ENCODE measurements around the gene PGAP2. TPM values are rescaled to one million over a fixed set of nuclear protein-coding genes. Genes with fewer than 3 reads are reported as not detected.

PGAP2 gene
- total RNA-seq, 5 donors from 2014 or later (not counting 1 experiment from before 2014, with no cell fraction given), result 22.5 to 28.2 (median 24.6) TPM

DNA sequence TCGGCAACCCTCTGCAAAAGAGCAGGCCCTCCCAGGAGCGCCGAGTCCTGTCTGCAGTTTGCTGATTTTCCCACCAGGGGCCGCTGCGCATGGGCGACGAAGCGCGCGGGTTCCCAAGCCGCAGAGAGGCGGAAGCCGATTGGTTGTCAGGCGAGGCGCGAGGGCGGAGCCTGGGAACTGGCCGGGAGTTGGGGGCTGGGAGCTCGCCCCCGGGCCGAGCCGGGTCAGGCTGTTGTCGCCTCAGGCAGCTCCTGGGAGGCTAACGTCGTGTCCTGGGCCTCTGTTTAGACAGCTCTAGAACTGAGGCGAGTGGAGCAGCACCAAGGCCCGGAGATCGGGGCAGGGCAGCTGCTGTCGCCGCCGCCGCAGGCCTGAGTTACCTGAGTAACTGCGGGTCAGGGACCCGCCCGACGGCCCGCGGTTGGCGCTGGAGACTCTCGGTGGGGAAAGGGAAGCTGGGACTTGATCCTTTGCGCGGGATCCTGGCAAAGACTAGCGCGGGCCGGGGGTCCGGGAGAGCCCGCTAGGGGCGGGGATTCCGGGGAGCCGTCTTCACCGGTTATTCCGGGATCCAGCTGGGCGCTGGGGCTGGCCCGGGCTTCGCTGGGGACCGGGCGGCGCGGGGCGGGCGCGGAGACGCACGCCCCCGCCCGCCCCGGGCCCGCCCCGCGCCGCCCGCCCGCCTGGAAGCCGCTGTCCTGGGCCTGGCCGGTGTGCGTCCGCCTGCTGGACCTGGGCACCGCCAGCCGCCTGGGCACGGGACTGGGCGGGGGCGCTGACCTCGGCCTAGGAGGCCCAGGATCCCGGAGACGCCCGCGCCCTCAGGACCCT is 46.8 kb downstream of the PGAP2 start, which contains the start of gene STIM1:
Gene STIM1 (plus strand): TSS at position 688 of the 831 bp plus-strand sequence. CDS start 607 bp downstream, outside the sequence.
- H3K27me3 Mint-ChIP-seq, result no peaks in the 10 kb centered on the region
- peak within 1 kb of the TSS; percentile 99 for H3K27ac Mint-ChIP-seq
- Histone ChIP-seq H3K27me3 (replicated peaks in 1 of 2; ENCODE audit: control insufficient read depth in 2 of 2, extremely low read depth in 1 of 2, insufficient read depth in 2 of 2, low read length in 1 of 2) (no peaks in the 10 kb centered on the region), H3K9me3 (no peaks in the 10 kb centered on the region), H3K4me1 (ENCODE audit: control insufficient read depth in 1 of 2, extremely low read depth in 1 of 2, insufficient read depth in 2 of 2, low read length in 2 of 2) (peaks cover 55 to 61% of the 10 kb centered on the region in 2 experiments), H3K36me3 (ENCODE audit: control insufficient read depth in 2 of 2, extremely low read depth in 1 of 2, insufficient read depth in 1 of 2, low read length in 1 of 2) (no peaks in the 10 kb centered on the region), H3K27ac (ENCODE audit: low read length) (peak within 1 kb of the TSS; percentile 96), H3K4me3 (ENCODE audit: control insufficient read depth in 1 of 2, extremely low read depth in 1 of 2, low read length in 1 of 2) (peak within 1 kb of the TSS; percentile 85 to 94)
- DNase-seq (peak; percentile 92 to 99 (median 97)), ATAC-seq (replicated peaks in 1 of 4) (peak; percentile 73 to 80 (median 74))
- no peaks in the 10 kb centered on the region for H3K9me3 Mint-ChIP-seq
- WGBS (ENCODE audit: insufficient coverage), result under 1% methylated on average over 80 of the region's 87 CpGs
- ChIA-PET CTCF (interaction anchor here (0.5 to 9.2 kb wide), 56 partner anchors 9 to 242 kb away, joined by 3 to 248 read pairs (median 5); partner anchors contain the start of genes RHOG (in 2 of the 2) and PGAP2 (in 1 of the 2)), POLR2A (interaction anchor here (0.5 to 4.8 kb wide), 18 partner anchors 11 to 1835 kb away, joined by 3 to 58 read pairs (median 4); partner anchors contain the start of gene RHOG (in 1 of the 2))
- peak within 1 kb of the TSS; percentile 95 to 99 (median 98) for H3K4me3 Mint-ChIP-seq
- H3K36me3 Mint-ChIP-seq, result peaks cover 2% of the 10 kb centered on the region
- peaks cover 60 to 74% (median 68%) of the 10 kb centered on the region in 3 donors for H3K4me1 Mint-ChIP-seq

DNA sequence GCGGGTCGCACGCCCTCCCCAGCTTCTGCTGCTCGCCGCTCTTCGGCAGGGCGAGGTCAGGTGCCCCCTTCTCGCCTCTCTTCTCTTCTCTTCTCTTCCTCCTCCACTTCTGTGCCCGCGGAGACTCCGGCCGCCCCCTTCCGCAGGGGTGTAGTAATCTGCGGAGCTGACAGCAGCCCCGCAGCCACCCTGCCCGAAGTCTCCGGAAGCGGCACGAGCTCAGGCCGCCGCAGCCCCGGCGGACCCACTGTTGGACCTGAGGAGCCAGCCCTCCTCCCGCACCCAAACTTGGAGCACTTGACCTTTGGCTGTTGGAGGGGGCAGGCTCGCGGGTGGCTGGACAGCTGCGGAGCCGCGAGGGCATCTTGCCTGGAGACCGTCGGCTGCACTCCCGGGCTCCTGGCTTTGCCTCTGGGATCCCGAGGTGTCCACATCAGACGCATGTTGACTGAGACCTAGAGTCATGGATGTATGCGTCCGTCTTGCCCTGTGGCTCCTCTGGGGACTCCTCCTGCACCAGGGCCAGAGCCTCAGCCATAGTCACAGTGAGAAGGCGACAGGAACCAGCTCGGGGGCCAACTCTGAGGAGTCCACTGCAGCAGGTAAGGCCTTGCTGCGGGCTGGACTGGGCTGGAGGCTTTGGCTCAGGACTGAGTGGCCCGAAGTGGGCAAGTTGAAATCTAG is 47.6 kb downstream of the PGAP2 start:
- H3K27me3 Mint-ChIP-seq, result no peaks in the 10 kb centered on the region
- ChIA-PET POLR2A (interaction anchor here (0.6 to 4.8 kb wide), 7 partner anchors 14 to 217 kb away, joined by 3 to 58 read pairs (median 6); partner anchors contain the start of gene RHOG (in 1 of the 2)), CTCF (interaction anchor here (0.9 to 9.2 kb wide), 25 partner anchors 8 to 241 kb away, joined by 3 to 248 read pairs (median 6); partner anchors contain the start of gene RHOG (in 1 of the 2))
- H3K9me3 Mint-ChIP-seq, result no peaks in the 10 kb centered on the region
- Histone ChIP-seq H3K4me3 (ENCODE audit: control insufficient read depth in 1 of 2, extremely low read depth in 1 of 2, low read length in 1 of 2) (peak overlapping the region; percentile 83 to 94), H3K27ac (ENCODE audit: low read length) (peak overlapping the region; percentile 48), H3K27me3 (replicated peaks in 1 of 2; ENCODE audit: control insufficient read depth in 2 of 2, extremely low read depth in 1 of 2, insufficient read depth in 2 of 2, low read length in 1 of 2) (no peaks in the 10 kb centered on the region), H3K9me3 (no peaks in the 10 kb centered on the region), H3K4me1 (ENCODE audit: control insufficient read depth in 1 of 2, extremely low read depth in 1 of 2, insufficient read depth in 2 of 2, low read length in 2 of 2) (peaks cover 60 to 66% of the 10 kb centered on the region in 2 experiments), H3K36me3 (ENCODE audit: control insufficient read depth in 2 of 2, extremely low read depth in 1 of 2, insufficient read depth in 1 of 2, low read length in 1 of 2) (no peaks in the 10 kb centered on the region)
- peaks cover 68 to 78% (median 75%) of the 10 kb centered on the region in 3 donors for H3K4me1 Mint-ChIP-seq
- peak in 24 of 35 experiments; percentile 15 to 58 (median 40) for DNase-seq
- peaks cover 2% of the 10 kb centered on the region for H3K36me3 Mint-ChIP-seq
- ATAC-seq (replicated peaks in 1 of 4), result peak in 3 of 4 experiments; percentile 5 to 11 (median 7)
- 0% methylated on average over 36 of the region's 40 CpGs for WGBS (ENCODE audit: insufficient coverage)
- peak overlapping the region; percentile 83 to 91 for H3K27ac Mint-ChIP-seq
- peak overlapping the region; percentile 95 to 99 (median 98) for H3K4me3 Mint-ChIP-seq

GRCh38 chr11:3856856-3857553 is 48.6 kb downstream of the PGAP2 start:
- H3K4me3 ChIP-seq (ENCODE audit: control insufficient read depth in 1 of 2, extremely low read depth in 1 of 2, low read length in 1 of 2), result peak overlapping the region; percentile 83 to 94
- H3K4me1 ChIP-seq (ENCODE audit: control insufficient read depth in 1 of 2, extremely low read depth in 1 of 2, insufficient read depth in 2 of 2, low read length in 2 of 2), result peaks cover 67 to 73% of the 10 kb centered on the region in 2 experiments
- ChIA-PET POLR2A (interaction anchor here (0.6 to 4.8 kb wide), 2 partner anchors 17 to 21 kb away, joined by 3 to 58 read pairs; partner anchors contain the start of gene RHOG (in 1 of the 2)), CTCF (interaction anchor here (0.8 to 9.2 kb wide), 6 partner anchors 8 to 217 kb away, joined by 3 to 248 read pairs (median 11); partner anchors contain the start of gene RHOG (in 1 of the 2))
- H3K36me3 ChIP-seq (ENCODE audit: control insufficient read depth in 2 of 2, extremely low read depth in 1 of 2, insufficient read depth in 1 of 2, low read length in 1 of 2), result no peaks in the 10 kb centered on the region
- H3K27me3 ChIP-seq (replicated peaks in 1 of 2; ENCODE audit: control insufficient read depth in 2 of 2, extremely low read depth in 1 of 2, insufficient read depth in 2 of 2, low read length in 1 of 2), result no peaks in the 10 kb centered on the region
- no peak for DNase-seq
- H3K9me3 ChIP-seq, result no peaks in the 10 kb centered on the region
- Mint-ChIP-seq H3K4me3 (peak overlapping the region; percentile 95 to 99 (median 98)), H3K4me1 (peaks cover 73 to 86% (median 80%) of the 10 kb centered on the region in 3 donors), H3K36me3 (peaks cover 2% of the 10 kb centered on the region), H3K9me3 (no peaks in the 10 kb centered on the region), H3K27me3 (no peaks in the 10 kb centered on the region), H3K27ac (peak overlapping the region; percentile 83 to 91)
- 0% methylated on average over 1 of the region's 5 CpGs for WGBS (ENCODE audit: insufficient coverage)
- no peak for ATAC-seq (replicated peaks in 1 of 4)
- H3K27ac ChIP-seq (ENCODE audit: low read length), result peak overlapping the region; percentile 20

DNA sequence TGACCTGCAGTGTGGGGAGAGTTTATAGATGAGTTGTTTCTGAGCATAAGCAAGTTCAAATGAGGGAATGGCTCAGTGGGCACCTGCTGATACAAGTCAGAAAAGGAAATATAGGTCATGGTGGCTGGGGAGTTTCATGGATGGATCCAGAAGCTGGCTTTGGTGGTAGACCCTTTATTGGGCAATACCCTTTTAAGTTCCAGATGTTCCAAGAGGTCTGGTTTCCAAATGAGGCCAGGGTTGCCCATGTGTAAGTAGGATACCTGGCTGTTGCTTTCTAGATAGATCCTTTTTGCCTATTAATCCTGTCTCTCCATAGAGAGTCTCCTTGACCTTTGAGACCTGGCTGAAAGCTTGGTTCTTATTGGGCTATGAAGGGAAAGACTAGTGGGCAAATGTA is 49.3 kb downstream of the PGAP2 start:
- peak overlapping the region; percentile 20 for H3K27ac ChIP-seq (ENCODE audit: low read length)
- ATAC-seq (replicated peaks in 1 of 4), result no peak
- Mint-ChIP-seq H3K27me3 (no peaks in the 10 kb centered on the region), H3K4me3 (peak overlapping the region; percentile 95 to 99 (median 98)), H3K9me3 (no peaks in the 10 kb centered on the region), H3K27ac (peak overlapping the region; percentile 83 to 91), H3K36me3 (peaks cover 2% of the 10 kb centered on the region), H3K4me1 (peaks cover 75 to 86% (median 81%) of the 10 kb centered on the region in 3 donors)
- peaks cover 70 to 74% of the 10 kb centered on the region in 2 experiments for H3K4me1 ChIP-seq (ENCODE audit: control insufficient read depth in 1 of 2, extremely low read depth in 1 of 2, insufficient read depth in 2 of 2, low read length in 2 of 2)
- no peaks in the 10 kb centered on the region for H3K9me3 ChIP-seq
- H3K27me3 ChIP-seq (replicated peaks in 1 of 2; ENCODE audit: control insufficient read depth in 2 of 2, extremely low read depth in 1 of 2, insufficient read depth in 2 of 2, low read length in 1 of 2), result no peaks in the 10 kb centered on the region
- ChIA-PET POLR2A (interaction anchor here (0.6 to 1.4 kb wide), 3 partner anchors 16 to 183 kb away, joined by 3 to 5 read pairs (median 5); no protein-coding TSS in a partner anchor), CTCF (interaction anchor here (0.6 to 3.3 kb wide), 6 partner anchors 8 to 215 kb away, joined by 3 to 16 read pairs (median 5); partner anchors contain the start of gene RHOG (in 1 of the 2))
- no peak for DNase-seq
- H3K4me3 ChIP-seq (ENCODE audit: control insufficient read depth in 1 of 2, extremely low read depth in 1 of 2, low read length in 1 of 2), result peak overlapping the region; percentile 83 to 94
- H3K36me3 ChIP-seq (ENCODE audit: control insufficient read depth in 2 of 2, extremely low read depth in 1 of 2, insufficient read depth in 1 of 2, low read length in 1 of 2), result no peaks in the 10 kb centered on the region

- peak overlapping the region; percentile 95 to 99 (median 98) for H3K4me3 Mint-ChIP-seq
- Histone ChIP-seq H3K27ac (ENCODE audit: low read length) (peak overlapping the region; percentile 30), H3K27me3 (replicated peaks in 1 of 2; ENCODE audit: control insufficient read depth in 2 of 2, extremely low read depth in 1 of 2, insufficient read depth in 2 of 2, low read length in 1 of 2) (no peaks in the 10 kb centered on the region), H3K4me3 (ENCODE audit: control insufficient read depth in 1 of 2, extremely low read depth in 1 of 2, low read length in 1 of 2) (peak overlapping the region; percentile 28 to 60), H3K4me1 (ENCODE audit: control insufficient read depth in 1 of 2, extremely low read depth in 1 of 2, insufficient read depth in 2 of 2, low read length in 2 of 2) (peaks cover 57 to 74% of the 10 kb centered on the region in 2 experiments), H3K9me3 (no peaks in the 10 kb centered on the region), H3K36me3 (ENCODE audit: control insufficient read depth in 2 of 2, extremely low read depth in 1 of 2, insufficient read depth in 1 of 2, low read length in 1 of 2) (no peaks in the 10 kb centered on the region)
- H3K9me3 Mint-ChIP-seq, result no peaks in the 10 kb centered on the region
- H3K27me3 Mint-ChIP-seq, result no peaks in the 10 kb centered on the region
- DNase-seq (peak in 1 of 35 experiments; percentile 13), ATAC-seq (replicated peaks in 1 of 4) (no peak)
- ChIA-PET POLR2A (interaction anchor here (0.5 to 1.8 kb wide), 4 partner anchors 9 to 252 kb away, joined by 3 to 7 read pairs (median 4); no protein-coding TSS in a partner anchor), CTCF (interaction anchor here (0.6 to 3.3 kb wide), 10 partner anchors 9 to 47 kb away, joined by 3 to 24 read pairs (median 4); partner anchors contain the start of gene RHOG (in 1 of the 2))
- H3K36me3 Mint-ChIP-seq, result peaks cover 2% of the 10 kb centered on the region
- H3K4me1 Mint-ChIP-seq, result peaks cover 70 to 82% (median 80%) of the 10 kb centered on the region in 3 donors
- H3K27ac Mint-ChIP-seq, result peak overlapping the region; percentile 83 to 91
- 26% methylated on average over 4 of the region's 4 CpGs for WGBS (ENCODE audit: insufficient coverage)
Measured at GRCh38 chr11:3859373-3859881, 51.1 kb downstream of the PGAP2 start.
